T-helper 1 cell (primary cell): ENCODE results near the gene GIMAP8.

Experiments used
- DNase-seq, 5 donors: peaks; one replicate each; pipeline ENCODE4 v3.0.0-alpha.2; 2012 to 2020

Gene GIMAP8

DNA sequence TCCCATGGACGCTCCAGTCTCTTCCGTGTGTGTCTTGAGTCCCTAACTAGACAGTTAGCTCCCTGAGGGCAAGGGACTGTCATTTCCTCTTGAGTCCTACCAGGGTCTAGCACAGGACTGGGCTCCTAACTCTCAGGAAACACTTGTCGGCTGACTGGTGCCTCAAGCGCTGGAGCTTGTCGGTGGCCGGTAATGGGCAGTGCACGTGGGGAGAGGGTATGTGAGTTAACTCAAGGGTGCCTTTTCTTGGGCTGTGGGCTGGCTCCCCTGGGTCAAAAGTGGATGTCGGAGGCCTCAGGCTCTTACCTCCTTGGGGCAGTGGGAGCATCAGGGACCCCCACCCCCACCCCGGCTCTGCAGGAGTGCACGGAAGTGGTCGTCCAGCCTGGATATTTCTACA lies 38.4 kb upstream of the GIMAP8 start:
- no peak for DNase-seq

DNA sequence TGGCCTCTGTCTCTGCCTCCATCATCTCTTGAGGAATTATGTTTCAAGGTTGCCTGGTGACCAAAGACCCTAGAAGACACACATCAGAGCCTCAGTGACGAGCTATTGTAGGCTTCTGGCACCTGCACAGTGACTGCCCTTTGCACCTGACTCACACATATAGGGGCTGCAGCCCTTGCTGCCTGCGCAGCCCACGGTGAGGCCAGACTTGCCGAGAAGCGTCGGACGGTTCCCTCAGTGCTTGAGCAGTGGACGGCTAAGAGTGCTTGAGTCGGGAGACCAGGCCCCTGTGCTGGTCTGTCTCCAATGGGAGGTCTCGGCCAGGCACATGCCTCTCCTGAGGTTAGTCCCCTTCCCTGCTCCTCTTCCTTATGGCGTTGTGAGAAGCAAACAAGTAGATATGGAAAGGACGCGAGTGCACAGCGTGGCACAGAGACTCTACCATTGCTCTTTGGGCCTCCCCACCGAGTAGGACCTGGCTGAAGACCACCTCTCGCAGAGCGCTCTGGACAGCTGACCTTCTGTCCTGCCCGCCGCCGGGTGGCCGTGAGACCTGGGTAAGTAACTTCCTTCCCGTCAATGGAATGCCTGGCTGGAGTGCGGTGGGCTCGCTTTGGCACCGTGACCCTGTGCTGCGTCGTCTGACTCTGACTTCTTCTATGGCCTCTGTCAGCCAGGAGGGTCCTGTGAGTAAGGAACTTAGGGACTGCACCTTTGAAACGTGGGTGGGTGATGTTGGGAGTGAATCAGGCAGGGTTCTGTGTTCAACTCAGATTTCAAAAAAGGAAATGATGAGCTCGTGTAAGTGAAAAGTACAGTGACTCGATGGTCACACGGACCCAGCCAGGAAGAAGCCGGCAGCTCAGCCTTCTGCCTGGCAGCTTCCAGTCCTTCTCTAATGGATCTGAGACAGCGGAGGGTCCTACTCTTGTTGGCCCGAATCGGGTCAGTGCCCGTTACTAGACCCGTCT lies 37.6 kb upstream of the GIMAP8 start:
- no peak for DNase-seq

DNA sequence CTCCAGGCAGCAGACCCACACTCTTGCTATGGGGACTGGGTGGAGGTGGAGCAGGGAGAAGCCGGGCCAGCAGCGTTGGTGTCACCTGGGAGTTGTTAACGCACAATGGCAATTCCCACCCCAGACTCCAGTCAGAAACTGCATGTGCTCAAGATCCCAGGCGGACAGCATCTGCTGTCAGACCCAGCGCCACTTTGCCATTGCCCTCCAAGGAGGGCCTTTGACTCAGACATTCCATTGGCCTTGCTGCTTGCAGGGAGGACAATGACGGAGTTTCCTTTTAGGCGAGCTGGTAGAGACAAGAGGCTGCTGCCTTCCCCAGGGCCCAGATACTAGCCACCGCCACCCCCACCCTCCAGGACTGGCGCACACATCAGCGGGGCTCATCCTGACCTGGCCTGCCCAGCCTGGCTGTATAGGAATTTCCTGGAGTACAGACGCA lies 36.8 kb upstream of the GIMAP8 start:
- no peak for DNase-seq

DNA sequence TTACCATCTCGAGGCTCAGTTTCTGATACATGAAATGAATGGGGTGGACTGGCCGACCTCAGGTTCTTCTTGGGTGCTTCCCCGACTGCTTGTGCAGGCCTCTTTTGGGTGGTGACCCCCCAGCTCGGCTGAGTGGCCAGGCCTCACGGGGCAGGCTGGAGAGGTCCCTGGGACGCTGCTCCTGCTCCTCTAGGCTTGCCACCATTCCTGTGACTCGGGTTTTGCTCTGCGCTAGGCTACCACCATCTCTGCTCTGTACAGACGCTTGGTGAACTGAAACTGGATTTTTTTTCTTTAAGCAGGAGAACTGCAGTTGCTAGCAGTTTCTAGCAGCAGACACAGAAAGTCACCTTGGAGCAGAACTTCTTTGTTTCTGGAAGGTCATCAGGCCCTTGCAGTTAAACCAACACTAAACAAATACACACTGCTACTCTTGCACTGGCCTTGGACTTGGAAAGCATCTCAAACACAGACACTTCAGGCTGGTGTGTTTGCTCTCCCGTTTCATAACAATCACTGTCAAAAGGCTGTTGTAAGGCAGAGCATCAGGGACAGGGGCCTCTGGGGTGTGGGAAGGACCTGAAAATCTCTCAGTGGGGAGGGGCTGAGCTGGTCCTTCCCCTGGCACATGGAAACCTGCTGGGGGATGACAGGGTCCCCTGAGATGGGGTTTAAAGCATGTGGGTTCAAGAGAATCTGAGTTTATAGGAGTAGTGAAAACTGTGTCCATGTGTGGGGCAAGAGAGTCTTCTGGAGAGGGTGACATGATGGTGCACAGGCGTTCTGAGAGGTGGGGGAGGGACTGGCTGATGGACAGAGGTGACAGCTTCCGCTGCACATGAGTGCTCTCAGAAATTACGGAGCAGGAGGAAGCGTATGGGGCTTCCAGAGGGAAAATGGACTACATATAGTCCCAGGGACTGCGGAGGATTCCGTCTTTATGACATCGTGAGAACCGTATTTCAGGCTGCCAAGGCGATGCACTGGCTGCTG lies 35.0 kb upstream of the GIMAP8 start:
- no peak for DNase-seq

DNA sequence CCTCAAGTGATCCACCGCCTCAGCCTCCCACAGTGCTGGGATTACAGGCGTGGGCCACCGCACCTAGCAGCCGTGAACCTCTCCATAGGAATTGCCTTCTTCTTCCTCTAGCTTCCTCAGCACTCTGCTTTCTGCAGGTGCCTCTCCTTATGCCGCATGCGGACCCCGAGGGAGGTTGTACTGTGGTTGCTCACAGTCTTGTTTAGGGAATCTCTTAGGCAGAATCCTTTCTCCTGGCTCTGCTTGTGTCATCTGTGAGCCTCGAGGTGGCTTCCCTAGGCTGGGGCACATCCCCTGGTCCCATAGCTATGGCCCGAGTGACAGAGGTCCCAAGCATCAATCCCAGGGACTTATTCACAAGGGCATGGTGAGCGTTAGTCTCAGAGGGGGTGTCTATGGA lies 33.2 kb upstream of the GIMAP8 start:
- DNase-seq: no peak

DNA sequence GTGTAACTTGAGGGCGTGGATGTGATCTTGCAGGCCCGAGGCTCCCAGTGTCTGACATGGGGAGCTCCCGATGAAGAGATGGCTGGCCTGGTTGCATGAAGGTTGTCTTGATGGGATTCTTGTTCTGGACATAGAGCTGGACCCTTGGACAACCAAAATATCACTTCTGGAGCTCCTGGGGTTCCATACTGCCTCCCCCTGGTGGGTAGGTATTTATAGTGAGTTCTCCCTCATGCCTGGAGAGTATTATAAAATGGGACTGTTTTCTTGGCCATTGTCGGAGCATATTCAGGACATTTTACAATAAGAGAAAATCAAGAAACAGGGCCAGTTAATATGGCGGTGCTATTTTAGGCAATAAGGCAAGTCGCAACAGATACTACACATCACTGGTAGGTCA lies 32.6 kb upstream of the GIMAP8 start:
- DNase-seq: no peak

DNA sequence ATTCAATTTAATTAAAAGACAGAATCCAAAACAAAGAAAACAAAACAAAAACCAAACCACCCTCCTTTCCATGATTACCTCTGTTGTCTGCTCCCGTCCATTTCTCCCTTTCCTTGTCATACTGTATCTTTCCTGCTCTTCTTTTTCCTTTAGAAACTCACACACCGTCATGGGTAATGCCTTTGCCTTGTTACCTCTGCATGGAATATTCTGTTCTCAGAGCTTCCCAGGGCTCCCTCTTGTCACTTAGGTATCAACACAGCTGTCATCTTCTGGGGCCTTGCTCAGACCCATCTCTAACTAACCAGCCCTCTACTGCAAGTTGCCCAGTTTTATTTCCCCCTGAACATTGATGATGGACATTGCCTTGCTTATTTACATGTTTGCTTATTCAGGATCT lies 30.2 kb upstream of the GIMAP8 start:
- no peak for DNase-seq

DNA sequence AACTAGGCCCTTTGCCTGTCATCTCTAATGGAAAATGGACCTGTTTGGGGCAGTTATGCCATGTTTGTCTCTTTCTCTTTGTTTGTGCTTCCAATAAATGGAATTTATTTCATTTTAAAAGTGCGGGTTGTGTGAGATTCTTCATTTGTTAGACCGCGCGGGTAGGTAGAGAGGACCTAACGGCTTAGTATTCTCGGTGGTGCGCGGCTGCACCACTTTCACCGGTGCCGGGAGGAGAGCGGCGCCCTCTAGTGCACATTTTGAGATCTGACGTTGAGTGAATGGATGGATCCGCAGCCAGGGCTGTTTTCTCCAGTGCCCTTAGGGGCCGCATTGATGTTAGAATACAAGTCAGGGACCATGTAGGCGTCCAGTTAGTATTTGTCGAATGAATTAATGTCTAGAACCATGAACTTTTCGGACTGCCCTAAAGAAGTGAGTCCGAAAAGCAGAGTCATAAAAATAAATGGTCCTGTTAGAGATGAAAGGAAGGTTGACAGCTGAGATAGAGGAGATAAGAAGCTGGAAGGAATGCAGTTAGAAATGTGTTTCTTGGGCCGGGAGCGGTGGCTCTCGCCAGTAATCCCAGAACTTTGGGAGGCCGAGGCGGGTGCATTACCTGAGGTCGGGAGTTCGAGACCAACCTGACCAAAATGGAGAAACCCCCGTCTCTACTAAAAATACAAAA lies 29.3 kb upstream of the GIMAP8 start:
- peak; percentile 63 to 84 (median 72) for DNase-seq

DNA sequence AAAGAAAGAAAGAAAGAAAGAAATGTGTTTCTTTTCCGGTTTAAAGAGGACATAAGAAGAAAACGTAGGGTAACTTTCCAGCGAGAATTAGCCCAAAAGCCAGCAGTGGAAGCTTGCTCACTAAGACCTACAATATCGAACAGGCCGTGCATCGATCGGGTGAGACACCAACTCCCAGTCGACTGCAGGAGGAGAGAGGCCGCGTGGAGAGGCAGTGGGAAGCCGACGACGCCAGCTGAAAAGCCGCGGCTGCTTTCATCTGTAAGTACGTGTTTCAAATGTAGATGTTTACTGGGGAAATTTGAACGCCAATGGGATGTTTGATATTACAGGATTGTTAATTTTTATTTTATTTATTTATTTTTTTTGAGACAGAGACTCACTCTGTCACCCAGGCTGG lies 28.6 kb upstream of the GIMAP8 start:
- DNase-seq: no peak

DNA sequence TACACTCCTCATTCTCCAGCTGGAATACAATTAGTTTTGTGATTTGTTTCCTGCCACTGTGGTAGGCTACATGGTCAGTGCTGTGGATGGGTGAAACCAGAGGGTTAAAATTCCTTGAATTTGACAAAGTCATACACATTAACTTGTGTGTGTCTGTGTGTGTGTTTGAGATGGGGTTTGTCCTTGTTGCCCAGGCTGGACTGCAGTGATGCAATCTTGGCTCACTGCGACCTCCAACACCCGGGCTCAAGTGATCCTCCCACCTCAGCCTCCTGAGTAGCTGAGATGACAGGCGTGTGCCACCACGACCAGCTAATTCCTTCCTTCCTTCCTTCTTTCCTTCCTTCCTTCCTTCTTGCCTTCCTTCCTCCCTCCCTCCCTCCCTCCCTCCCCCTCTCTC lies 24.8 kb upstream of the GIMAP8 start:
- DNase-seq: no peak

DNA sequence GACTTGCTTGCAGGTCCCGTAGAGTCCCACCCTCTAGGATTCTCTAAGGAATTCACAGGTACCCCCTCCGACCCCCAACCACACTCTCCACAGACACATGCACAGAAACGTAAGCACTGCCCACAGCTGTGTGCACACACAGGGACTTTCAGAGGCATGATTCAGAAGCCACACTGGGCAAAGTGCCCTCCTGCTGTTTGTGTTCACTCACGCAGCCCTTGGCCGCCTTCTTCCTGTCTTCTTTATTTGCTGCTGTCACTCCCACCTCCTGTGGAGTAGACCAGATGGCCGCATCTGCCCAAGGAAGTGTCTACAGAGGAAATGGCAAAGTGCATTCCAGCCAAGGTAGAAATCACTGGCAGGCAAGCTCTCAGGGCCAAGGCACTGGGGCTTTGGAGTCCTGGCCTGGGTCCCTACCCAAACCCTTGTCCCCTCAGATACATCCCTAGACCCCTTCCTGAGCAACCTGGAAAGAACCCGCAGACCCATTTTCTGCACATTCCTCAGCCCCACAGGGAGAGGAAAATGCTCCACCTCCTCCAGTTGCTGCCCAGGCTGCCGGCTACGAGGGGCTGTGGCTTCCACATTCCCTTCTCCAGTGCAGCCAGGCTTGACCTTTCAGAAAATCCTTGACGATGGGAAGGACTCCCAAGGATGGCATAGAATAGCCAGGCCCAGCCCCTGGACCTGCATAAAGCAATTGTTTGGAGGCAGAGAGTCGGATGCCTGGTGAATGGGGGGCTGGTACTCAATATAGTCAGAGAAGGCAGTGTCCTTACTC lies 21.6 kb upstream of the GIMAP8 start:
- peak in 1 of 5 donors; percentile 41 for DNase-seq

DNA sequence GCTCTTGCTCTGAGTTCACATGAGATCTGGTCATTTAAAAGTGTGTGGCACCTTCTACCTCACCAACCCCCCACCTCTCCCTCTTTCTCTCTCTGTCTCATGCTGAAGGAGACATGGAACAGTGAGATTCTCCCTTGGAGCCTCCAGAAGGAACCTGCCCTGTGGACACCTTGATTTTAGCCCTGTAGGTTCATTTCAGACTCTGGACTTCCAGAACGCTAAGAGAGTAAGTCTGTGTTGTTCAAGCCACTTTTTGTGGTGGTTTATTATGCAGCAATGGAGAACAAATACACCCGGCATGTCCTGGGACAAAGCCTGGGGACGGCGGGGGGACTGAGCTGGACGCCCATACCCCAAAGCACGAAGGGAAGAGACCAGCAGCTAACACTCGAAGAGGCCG lies 20.7 kb upstream of the GIMAP8 start:
- no peak for DNase-seq

DNA sequence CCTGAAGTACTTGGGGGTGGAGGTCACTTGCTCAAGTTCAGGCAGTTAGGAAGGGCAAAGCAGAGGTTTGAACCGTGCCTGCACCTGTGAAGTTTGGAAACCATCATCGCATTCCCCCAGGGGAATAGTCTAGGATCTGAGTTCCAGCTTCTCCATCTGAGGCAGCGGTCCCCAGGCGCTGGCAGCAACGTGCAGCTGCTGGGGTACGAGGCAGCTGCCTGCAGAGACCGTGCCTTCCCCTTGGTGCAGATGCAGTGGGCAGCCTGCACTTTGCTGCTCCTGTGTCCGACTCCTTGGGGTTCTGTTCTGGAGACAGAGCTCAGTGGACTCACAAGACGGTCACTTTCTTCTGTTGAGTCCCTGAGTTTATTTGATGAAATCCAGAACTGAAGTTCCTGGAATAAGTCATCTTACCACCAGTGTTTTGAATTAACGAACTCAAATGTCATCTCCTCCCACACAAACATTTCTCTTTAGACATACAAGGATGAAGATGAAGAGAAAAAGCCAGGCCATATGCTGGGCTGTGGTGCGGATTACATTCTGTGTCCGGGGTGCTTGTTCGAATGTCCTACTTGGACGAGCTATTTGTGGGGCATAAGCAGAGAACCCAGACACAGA lies 19.9 kb upstream of the GIMAP8 start:
- DNase-seq: no peak

DNA sequence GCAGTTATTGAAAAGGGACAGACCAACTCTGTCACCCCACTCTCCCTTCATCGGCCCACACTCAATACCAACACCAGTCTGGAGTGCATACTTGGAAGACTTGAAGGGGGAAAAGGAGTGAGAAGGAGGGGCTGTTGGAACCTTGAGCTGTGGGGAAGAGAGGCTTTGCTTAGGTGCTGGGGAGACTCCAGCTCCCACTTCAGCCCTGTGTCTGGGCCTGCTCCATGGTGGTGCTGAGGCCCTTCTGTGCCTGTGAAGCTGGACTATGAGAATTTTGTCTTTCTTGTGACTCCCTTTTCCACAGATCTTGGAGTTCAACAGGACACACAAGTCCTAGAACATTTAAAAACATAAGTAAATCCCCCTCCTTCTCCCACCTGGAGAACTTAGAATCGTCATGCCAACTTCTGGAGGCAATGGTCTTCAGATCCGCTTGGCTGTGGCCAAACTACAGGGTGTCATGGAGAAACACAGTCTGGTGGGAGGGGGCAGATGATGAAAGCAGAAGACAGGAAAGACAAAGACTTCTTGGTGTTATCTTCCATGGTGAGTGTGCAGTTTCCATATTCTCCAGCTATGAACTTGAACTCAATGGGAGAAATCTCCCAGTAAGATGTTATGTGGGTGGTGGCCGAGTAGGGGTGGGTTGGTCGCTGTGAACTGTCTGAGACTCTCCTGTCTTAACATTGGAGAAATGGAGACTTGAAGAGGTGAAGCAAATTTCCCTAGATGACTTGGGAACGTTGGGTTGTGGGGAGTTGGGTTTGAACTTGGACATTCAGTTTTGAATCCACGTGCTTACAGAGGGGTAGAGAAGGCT lies 18.4 kb upstream of the GIMAP8 start:
- no peak for DNase-seq

DNA sequence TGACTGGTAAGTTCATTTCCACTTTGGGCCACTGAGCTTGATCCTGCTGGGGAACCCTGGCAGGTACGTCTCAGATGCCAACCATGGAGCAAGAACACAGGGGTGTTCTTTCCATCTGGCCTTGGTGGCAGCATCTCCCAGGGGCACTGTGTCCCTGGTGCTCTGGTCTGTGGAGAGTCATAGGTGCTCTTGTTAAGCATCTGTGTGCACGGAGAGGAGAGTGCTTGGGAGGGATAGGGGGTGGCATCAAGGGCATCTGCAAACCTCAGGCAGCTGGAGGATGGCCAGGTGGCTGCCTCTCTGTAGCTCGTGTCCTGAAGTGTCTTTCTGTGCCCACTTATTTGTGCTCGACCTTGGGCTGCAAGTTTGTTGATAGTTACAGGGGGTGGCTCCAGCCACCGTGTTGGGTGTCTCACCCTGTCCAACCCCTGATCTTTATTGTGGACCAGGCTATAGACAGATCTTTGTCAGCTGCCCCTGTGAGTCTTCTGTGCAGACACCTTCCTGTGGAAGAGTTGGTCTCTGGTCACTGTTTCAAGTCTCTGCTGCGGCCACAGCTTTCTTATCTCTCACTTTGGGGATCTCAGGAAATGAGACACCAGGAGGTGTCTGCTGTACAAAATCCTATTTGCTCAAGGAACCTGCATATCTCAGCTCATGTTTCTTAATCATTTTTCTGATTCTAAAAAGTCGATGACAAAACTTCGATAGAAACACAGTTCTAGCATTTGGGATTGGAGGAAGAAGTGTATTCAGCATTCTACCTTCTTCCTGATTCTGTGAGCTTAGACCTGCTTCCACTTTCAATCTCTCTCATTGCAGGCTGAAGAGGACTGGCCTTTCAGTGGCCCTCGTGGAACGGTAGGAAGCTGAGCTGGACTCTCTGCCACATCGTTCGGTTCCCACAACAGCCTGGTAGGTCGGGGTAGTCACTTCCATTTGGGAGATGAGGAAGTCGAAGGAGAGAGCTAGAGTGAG lies 17.2 kb upstream of the GIMAP8 start:
- DNase-seq: no peak

DNA sequence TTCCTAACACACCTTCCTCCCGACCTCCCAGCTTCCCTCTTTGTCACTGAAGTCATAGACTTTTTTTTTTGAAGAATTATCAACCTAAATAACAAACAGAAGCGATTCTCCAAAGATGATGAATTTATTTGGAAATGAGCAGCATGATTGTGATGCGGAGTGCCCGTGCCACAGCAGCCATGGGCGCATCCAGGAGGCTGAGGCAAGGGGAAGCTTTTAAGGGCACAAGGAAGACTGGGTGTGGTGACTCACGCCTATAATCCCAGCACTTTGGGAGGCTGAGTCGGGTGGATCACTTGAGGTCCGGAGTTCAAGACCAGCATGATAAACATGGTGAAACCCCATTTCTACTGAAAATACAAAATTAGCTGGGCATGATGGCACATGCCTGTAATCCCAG lies 16.2 kb upstream of the GIMAP8 start:
- no peak for DNase-seq

DNA sequence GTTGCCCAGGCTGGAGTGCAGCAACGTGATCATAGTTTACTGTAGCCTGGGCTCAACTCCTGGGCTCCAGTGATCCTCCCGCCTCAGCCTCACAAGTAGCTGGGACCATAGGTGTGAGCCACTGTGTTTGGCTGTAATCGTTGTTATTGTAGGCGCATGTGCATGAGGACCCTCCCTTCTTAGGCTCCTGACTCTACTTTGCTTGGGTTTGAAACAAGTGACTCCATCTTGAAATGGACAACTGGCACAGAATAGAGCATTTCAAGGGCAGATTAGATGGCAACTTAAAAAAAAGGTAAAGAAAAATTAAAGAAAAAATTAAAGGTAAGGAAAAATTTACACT lies 15.4 kb upstream of the GIMAP8 start:
- no peak for DNase-seq

DNA sequence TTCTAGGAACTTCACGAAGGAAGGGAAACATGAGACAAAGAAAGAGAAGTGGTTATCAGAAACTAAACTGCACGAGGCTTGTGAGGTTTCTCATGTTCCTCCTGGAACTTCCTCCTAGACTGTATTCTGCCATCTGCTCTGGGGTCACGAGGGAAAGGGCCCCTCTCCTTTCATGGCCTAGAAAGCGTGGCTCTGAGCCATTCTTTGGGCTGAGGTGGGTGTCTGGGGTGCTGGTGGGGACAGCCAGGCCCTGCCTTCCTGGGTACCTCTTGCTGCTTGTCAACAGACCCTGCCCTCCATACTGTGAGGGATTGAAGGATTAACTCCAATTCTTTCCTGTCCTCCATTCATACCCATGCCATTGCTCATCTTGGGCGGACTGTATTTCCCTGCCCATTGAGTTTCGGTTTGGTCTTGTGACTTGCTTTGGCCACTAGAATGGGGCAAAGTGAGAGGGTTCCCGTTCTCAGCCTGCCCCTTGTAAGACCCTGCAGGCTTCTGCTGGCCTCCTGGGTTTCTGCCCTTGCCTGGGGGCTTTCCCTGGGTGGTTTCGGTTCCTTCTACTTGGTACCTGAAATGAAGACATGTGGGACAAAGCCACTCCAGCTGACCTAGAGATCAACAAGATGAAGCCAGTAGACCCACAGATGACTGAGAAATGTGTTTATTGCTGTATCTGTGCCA lies 14.9 kb upstream of the GIMAP8 start:
- no peak for DNase-seq

DNA sequence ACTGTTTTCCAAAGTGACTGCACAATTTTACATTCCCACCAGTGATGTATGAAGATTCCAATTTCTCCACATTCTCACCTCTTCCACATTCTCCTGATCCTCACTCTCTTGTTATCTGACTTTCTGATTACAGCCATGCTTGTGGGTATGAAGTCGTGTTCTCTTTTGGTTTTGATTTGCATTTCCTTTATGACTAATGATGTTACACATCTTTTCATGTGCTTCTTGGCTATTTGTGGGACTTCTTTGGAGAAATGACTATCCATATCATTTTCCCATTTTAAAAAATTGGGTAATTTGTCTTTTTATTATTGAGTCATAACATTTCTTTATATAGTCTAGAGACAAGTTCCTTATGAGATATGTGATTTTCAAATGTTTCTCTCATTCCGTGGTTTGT lies 10.5 kb upstream of the GIMAP8 start:
- peak in 1 of 5 donors; percentile 48 for DNase-seq
